ENCODE results near the gene ATN1. TPM values are rescaled to one million over a fixed set of nuclear protein-coding genes. Genes with fewer than 3 reads are reported as not detected.

The ATN1 gene
- total and polyA plus RNA-seq, 2 of the 8 experiments (the other 6 are each of a cell fraction or from before 2014, with no cell fraction given) = 20.6 to 73.4 TPM

DNA sequence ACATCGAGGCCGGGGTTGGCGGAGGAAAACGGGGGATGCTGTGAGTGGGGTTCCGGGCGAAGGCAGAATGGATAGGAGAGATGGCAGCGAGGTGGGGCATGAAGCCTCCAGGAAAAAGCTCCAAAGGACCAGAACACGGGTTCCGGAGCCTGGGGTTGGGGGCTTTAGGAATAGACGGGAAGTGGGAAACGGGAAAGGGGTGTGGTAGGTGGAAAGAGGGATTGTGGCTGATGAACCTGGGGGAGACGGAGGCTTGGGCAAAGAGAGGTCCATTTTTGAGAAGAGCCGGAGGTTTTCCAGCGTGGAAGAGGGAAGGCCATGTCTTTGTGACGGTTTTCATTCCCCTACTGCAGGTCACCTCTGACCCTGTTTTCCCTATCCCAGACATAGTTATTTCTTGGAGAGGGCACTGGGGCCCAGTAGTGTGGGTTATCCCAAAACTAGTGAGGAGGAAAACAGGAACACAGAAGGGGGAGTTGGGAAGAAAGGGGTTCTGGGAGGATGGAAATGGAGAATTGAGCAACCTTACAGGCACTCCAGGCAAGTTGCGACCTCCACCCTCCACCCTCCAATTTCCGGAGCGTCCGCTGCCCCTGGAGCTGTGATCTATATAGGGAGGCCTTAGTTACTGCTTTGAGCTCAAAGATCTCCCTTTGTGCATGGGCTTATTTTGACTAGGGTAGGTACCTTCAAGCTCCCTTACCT is 1.1 kb downstream of the ATN1 start:
- Histone ChIP-seq H3K4me3 (ENCODE audit: extremely low read depth in 1 of 4, insufficient read depth in 2 of 4, low read depth in 3 of 4, low read length in 4 of 4) (peak overlapping the region; percentile 90 to 99 (median 92)), H3K36me3 (ENCODE audit: control insufficient read depth in 2 of 4, insufficient read depth in 4 of 4, low read length in 3 of 4) (peaks cover 0 to 9% (median 5%) of the 10 kb centered on the region in 4 experiments; a peak in 7 of 8 replicates), H3K79me2 (ENCODE audit: control insufficient read depth in 1 of 2, insufficient read depth in 2 of 2, low read length in 2 of 2) (peaks cover 27 to 39% of the 10 kb centered on the region in 2 experiments), H3K27ac (ENCODE audit: low read depth, low read length) (peak overlapping the region; percentile 15; the same call in 1 of the 2 replicates), H4K20me1 (replicated peaks in 1 of 2; ENCODE audit: control insufficient read depth in 1 of 2, insufficient read depth in 2 of 2, low read length in 2 of 2) (peaks cover 17 to 23% of the 10 kb centered on the region in 2 experiments), H4K91ac (replicated peaks; ENCODE audit: insufficient read length, low read length) (no peak overlapping the region), H3K9ac (replicated peaks in 1 of 4; ENCODE audit: extremely low read depth in 1 of 4, low read depth in 3 of 4, low read length in 3 of 4) (peak overlapping the region; percentile 64 to 85 (median 69)), H2BK15ac (ENCODE audit: low read length) (no peak overlapping the region), H3K18ac (ENCODE audit: extremely low read depth, low read length) (peak overlapping the region; percentile 51), H2BK20ac (ENCODE audit: low read length) (0 out of 2 replicates have a peak overlapping the region, but pooled peaks have one; percentile 25), H3K23me2 (ENCODE audit: low read depth, low read length) (peaks cover 28% of the 10 kb centered on the region), H2BK5ac (ENCODE audit: low read depth, low read length) (peak overlapping the region; percentile 71), H4K5ac (ENCODE audit: insufficient read length, low read depth, low read length) (peak overlapping the region; percentile 3), H2AFZ (ENCODE audit: low read length) (no peak overlapping the region), H2BK120ac (replicated peaks; ENCODE audit: low read depth, low read length) (no peak overlapping the region), H3K4ac (replicated peaks; ENCODE audit: insufficient read length, low read depth, low read length) (no peak overlapping the region), H2BK12ac (ENCODE audit: low read depth, low read length) (peak overlapping the region; percentile 75; the same call in 1 of the 2 replicates), H4K8ac (ENCODE audit: extremely low read depth, insufficient read depth, low read length) (no peak overlapping the region), H3K56ac (replicated peaks; ENCODE audit: insufficient read length, low read depth, low read length) (peak overlapping the region; percentile 65), H3K79me1 (ENCODE audit: low read depth, low read length) (peaks cover 13% of the 10 kb centered on the region), H3K23ac (ENCODE audit: insufficient read length) (no peak overlapping the region), H3K4me2 (ENCODE audit: insufficient read depth in 1 of 2, low read depth in 2 of 2, low read length in 2 of 2) (peak overlapping the region; percentile 84 to 90), H3K4me1 (replicated peaks in 1 of 4; ENCODE audit: control insufficient read depth in 3 of 4, insufficient read depth in 4 of 4, low read length in 3 of 4) (peaks cover 13 to 31% (median 17%) of the 10 kb centered on the region in 4 experiments), H3K9me3 (ENCODE audit: insufficient read depth in 2 of 2, low read depth in 1 of 2, low read length in 1 of 2) (no peaks in the 10 kb centered on the region), H3K27me3 (replicated peaks in 1 of 4; ENCODE audit: control insufficient read depth in 3 of 4, extremely low read depth in 1 of 4, insufficient read depth in 3 of 4, low read length in 3 of 4) (no peaks in the 10 kb centered on the region), H2AK5ac (ENCODE audit: low read depth, low read length) (no peak overlapping the region), H3K14ac (ENCODE audit: insufficient read length) (no peak overlapping the region)
- POLR2A ChIA-PET (ENCODE audit: partially characterized antibody) = interaction anchor here (0.8 to 44.0 kb wide), 8 partner anchors 13 to 393 kb away, joined by 3 to 1596 read pairs (median 115); partner anchors contain the start of genes C12orf57, EMG1, ENO2 and GNB3
- DNase-seq (ENCODE audit: low read depth in 1 of 2, low spot score in 2 of 2) = no peak
- 10% methylated on average over 13 of the region's 19 CpGs; no CpG with 5 or more reads in 1 of the 2 experiments for WGBS, 2 experiments (ENCODE audit: extremely low coverage in 1 of 2, insufficient coverage in 1 of 2, insufficient read length in 1 of 2, insufficient replicate concordance in 2 of 2, low coverage in 1 of 2, low lambda C conversion rate in 2 of 2, missing lambda C conversion rate in 1 of 2)
- TF ChIP-seq CEBPB (IDR thresholded peaks at IDR 0.05; ENCODE audit: low read depth, low read length) = no peak
- no peak for TF ChIP-seq YY1 (IDR thresholded peaks at IDR 0.05; ENCODE audit: low read depth, low read length)
- TF ChIP-seq HDAC2 (IDR thresholded peaks at IDR 0.05; ENCODE audit: borderline replicate concordance in 1 of 2, low read depth in 2 of 2, low read length in 2 of 2) = 0 out of 4 replicates have a peak, but pooled peaks of 1 of the 2 experiments have one; percentile 44
- TF ChIP-seq CBX5 (IDR thresholded peaks at IDR 0.05; ENCODE audit: low read depth, low read length) = no peak
- no peak for FAIRE-seq
- CTCF ChIA-PET (ENCODE audit: partially characterized antibody) = interaction anchor here (0.6 to 20.2 kb wide), 7 partner anchors 9 to 216 kb away, joined by 3 to 253 read pairs (median 5); partner anchors contain the start of genes C12orf57, RNU7-1, SPSB2 and TPI1

Measured in H1 (cell line).